H9 (cell line): Measurements from ENCODE around the gene RAMP3. TPM values are rescaled to one million over a fixed set of nuclear protein-coding genes. Genes with fewer than 3 reads are reported as not detected.
A peak's percentile ranks its signal among the peaks of the same experiment; 100 is the strongest.

Experiments used
- DNase-seq: peaks from one replicate; pipeline ENCODE4 v3.0.0-alpha.2; 2017
- H2AFZ ChIP-seq: one replicate; pipeline ENCODE4 v1.6.1; 2013; ENCODE audit warnings: mild to moderate bottlenecking, low read length, control low read depth, moderate library complexity
- H2AK5ac ChIP-seq: 2 replicates; pipeline ENCODE4 v1.6.1; 2013; ENCODE audit warnings: low read length, control low read depth, mixed read lengths; ENCODE audit not compliant: insufficient read length
- H2BK120ac ChIP-seq: one replicate; pipeline ENCODE4 v1.6.1; 2013; ENCODE audit warnings: low read depth, mild to moderate bottlenecking, low read length, control low read depth, inconsistent platforms; ENCODE audit not compliant: poor library complexity, severe bottlenecking
- H2BK12ac ChIP-seq: 2 replicates; pipeline ENCODE4 v1.6.1; 2013; ENCODE audit warnings: low read length, control low read depth, mixed read lengths, low read depth; ENCODE audit not compliant: insufficient read length
- H2BK15ac ChIP-seq: 2 replicates; pipeline ENCODE4 v1.6.1; 2013; ENCODE audit warnings: low read depth, low read length, control low read depth
- H2BK20ac ChIP-seq: one replicate; pipeline ENCODE4 v1.6.1; 2013; ENCODE audit warnings: low read depth, mild to moderate bottlenecking, low read length, control low read depth, inconsistent platforms; ENCODE audit not compliant: poor library complexity, severe bottlenecking
- H2BK5ac ChIP-seq: 2 replicates; pipeline ENCODE4 v1.6.1; 2013; ENCODE audit warnings: low read length, control low read depth, mixed read lengths; ENCODE audit not compliant: insufficient read length
- H3K14ac ChIP-seq: 2 replicates; pipeline ENCODE4 v1.6.1; 2013; ENCODE audit warnings: low read length, control low read depth; ENCODE audit not compliant: insufficient read depth
- H3K18ac ChIP-seq: 2 replicates; pipeline ENCODE4 v1.6.1; 2013; ENCODE audit warnings: low read depth, mild to moderate bottlenecking, mixed read lengths, low read length, control low read depth; ENCODE audit not compliant: insufficient read length
- H3K23ac ChIP-seq: 2 replicates; pipeline ENCODE4 v1.6.1; 2013; ENCODE audit warnings: low read length, control low read depth, mixed read lengths, low read depth; ENCODE audit not compliant: insufficient read length
- H3K23me2 ChIP-seq: 2 replicates; pipeline ENCODE4 v1.6.1; 2013; ENCODE audit warnings: low read depth, mild to moderate bottlenecking, mixed read lengths, low read length, control low read depth; ENCODE audit not compliant: insufficient read length, poor library complexity, severe bottlenecking
- H3K27ac ChIP-seq: 2 replicates; pipeline ENCODE4 v1.5.1; 2013; ENCODE audit warnings: low read length, control low read depth, mixed read lengths, low read depth; ENCODE audit not compliant: insufficient read length
- H3K27me3 ChIP-seq: 2 replicates; pipeline ENCODE4 v1.6.1; 2013; ENCODE audit warnings: low read length, control low read depth, inconsistent platforms; ENCODE audit not compliant: insufficient read depth
- H3K4ac ChIP-seq: 2 replicates; pipeline ENCODE4 v1.6.1; 2013; ENCODE audit warnings: low read depth, mild to moderate bottlenecking, control low read depth, inconsistent platforms, low read length, moderate library complexity
- H3K4me1 ChIP-seq: 2 replicates; pipeline ENCODE4 v1.6.1; 2013; ENCODE audit warnings: low read length, control low read depth, inconsistent platforms; ENCODE audit not compliant: insufficient read depth
- H3K4me2 ChIP-seq: 2 replicates; pipeline ENCODE4 v1.6.1; 2013; ENCODE audit warnings: low read length, control low read depth, mixed read lengths; ENCODE audit not compliant: insufficient read length, insufficient read depth
- H3K56ac ChIP-seq: 2 replicates; pipeline ENCODE4 v1.6.1; 2013; ENCODE audit warnings: low read depth, mild to moderate bottlenecking, mixed read lengths, low read length, control low read depth; ENCODE audit not compliant: insufficient read length
- H3K79me1 ChIP-seq: 2 replicates; pipeline ENCODE4 v1.6.1; 2013; ENCODE audit warnings: low read depth, mild to moderate bottlenecking, moderate library complexity, low read length, control low read depth, inconsistent platforms; ENCODE audit not compliant: insufficient read depth, poor library complexity, severe bottlenecking
- H3K79me2 ChIP-seq: 2 replicates; pipeline ENCODE4 v1.6.1; 2013; ENCODE audit warnings: low read length, control low read depth, inconsistent platforms; ENCODE audit not compliant: insufficient read depth
- H3K9ac ChIP-seq: 2 replicates; pipeline ENCODE4 v1.6.1; 2013; ENCODE audit warnings: low read length, control low read depth, mixed read lengths; ENCODE audit not compliant: insufficient read length; ENCODE audit errors: extremely low read depth
- H3K9me3 ChIP-seq: one replicate; pipeline ENCODE4 v1.6.1; 2013; ENCODE audit warnings: low read depth, low read length, inconsistent platforms; ENCODE audit not compliant: control insufficient read depth
- H3T11ph ChIP-seq: one replicate; pipeline ENCODE4 v1.6.1; 2013; ENCODE audit warnings: mild to moderate bottlenecking, low read length, control low read depth, inconsistent platforms
- H4K20me1 ChIP-seq: one replicate; pipeline ENCODE4 v1.6.1; 2013; ENCODE audit not compliant: control insufficient read depth, insufficient read length, insufficient read depth
- H4K5ac ChIP-seq: 2 replicates; pipeline ENCODE4 v1.6.1; 2013; ENCODE audit warnings: low read depth, mild to moderate bottlenecking, mixed read lengths, low read length, control low read depth; ENCODE audit not compliant: insufficient read length
- H4K8ac ChIP-seq: replicated peaks from 2 replicates; pipeline ENCODE4 v1.6.1; 2013; ENCODE audit warnings: low read length, control low read depth, mixed read lengths, low read depth; ENCODE audit not compliant: insufficient read length
- H4K91ac ChIP-seq: 2 replicates; pipeline ENCODE4 v1.6.1; 2013; ENCODE audit warnings: low read depth, mild to moderate bottlenecking, moderate library complexity, mixed read lengths, low read length, control low read depth; ENCODE audit not compliant: insufficient read length
- H3K27ac Mint-ChIP-seq, 3 experiments: 2 replicates in 2 of 3; 3 replicates in 1 of 3; pipeline ENCODE4 v1.8.0; 2020 to 2021; ENCODE audit warnings: mixed read lengths in 3 of 3, mild to moderate bottlenecking in 1 of 3, moderate library complexity in 1 of 3
- H3K27me3 Mint-ChIP-seq: 2 replicates; pipeline ENCODE4 v1.8.0; 2021; ENCODE audit warnings: low read depth, mild to moderate bottlenecking, moderate library complexity, mixed read lengths
- H3K36me3 Mint-ChIP-seq, 3 experiments: 2 replicates in 2 of 3; 3 replicates in 1 of 3; pipeline ENCODE4 v1.8.0; 2020 to 2021; ENCODE audit warnings: low read depth in 3 of 3, mixed read lengths in 3 of 3; ENCODE audit not compliant: insufficient read depth in 1 of 3
- H3K4me1 Mint-ChIP-seq, 2 experiments: 2 replicates each; pipeline ENCODE4 v1.8.0; 2020; ENCODE audit warnings: mixed read lengths in 2 of 2
- H3K4me3 Mint-ChIP-seq, 2 experiments: 2 replicates in 1 of 2; 3 replicates in 1 of 2; pipeline ENCODE4 v1.8.0; 2020 to 2021; ENCODE audit warnings: mild to moderate bottlenecking in 2 of 2, mixed read lengths in 2 of 2, moderate library complexity in 1 of 2
- H3K9me3 Mint-ChIP-seq, 2 experiments: 2 replicates in 1 of 2; 3 replicates in 1 of 2; pipeline ENCODE4 v1.8.0; 2020; ENCODE audit warnings: mild to moderate bottlenecking in 2 of 2, mixed read lengths in 2 of 2, moderate library complexity in 1 of 2
- WGBS: extraction: QIAGEN DNeasy Blood & Tissue Kit; methylation state at CpG from one replicate; pipeline ENCODE4 v1.1.7; 2013; ENCODE audit warnings: missing lambda C conversion rate, low lambda C conversion rate, mixed read lengths; ENCODE audit not compliant: insufficient read length; ENCODE audit errors: extremely low coverage; 5-methylcytosine and 5-hydroxymethylcytosine counted together
- total RNA-seq: library from RNA; stranded (reverse); gene quantifications from 2 replicates; pipeline ENCODE4 v1.2.1, GENCODE V29; 2021
- TF ChIP-seq, protein P1 (sequence below): fragments of 200-600 bp; sonication (generic); conservative IDR thresholded peaks from 3 replicates; pipeline ENCODE4 v1.8.0; 2021; ENCODE audit warnings: antibody characterized with exemption, mild to moderate bottlenecking

Gene RAMP3
- total RNA-seq, 1 experiment from 2014 or later, result 0.63 TPM

DNA sequence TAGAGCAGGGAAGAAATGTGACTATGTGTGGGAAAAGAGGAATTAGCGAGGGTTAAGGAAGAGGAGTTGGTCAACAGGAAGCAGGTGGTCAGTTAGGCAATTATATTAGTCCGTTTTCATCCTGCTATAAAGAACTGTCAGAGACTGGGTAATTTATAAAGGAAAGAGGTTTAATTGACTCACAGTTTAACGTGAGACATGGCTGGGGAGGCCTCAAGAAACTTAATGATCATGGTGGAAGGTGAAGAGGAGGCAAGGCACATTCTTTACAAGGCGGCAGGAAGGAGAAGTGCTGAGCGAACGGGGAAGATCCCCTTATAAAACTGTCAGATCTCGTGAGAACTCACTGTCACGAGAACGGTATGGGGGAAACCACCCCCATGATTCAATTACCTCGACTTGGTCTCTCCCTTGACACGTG lies 35.0 kb downstream of the RAMP3 start:
- H3K9me3 Mint-ChIP-seq, result no peaks in the 10 kb centered on the region; a peak in 2 of 5 replicates
- Histone ChIP-seq H2AK5ac (no peak overlapping the region), H2BK15ac (no peak overlapping the region), H4K91ac (no peak overlapping the region), H3K27ac (no peak overlapping the region), H2BK5ac (no peak overlapping the region), H3K79me1 (no peaks in the 10 kb centered on the region), H2AFZ (no peak overlapping the region), H3K4ac (no peak overlapping the region), H2BK12ac (no peak overlapping the region), H2BK120ac (no peak overlapping the region), H4K8ac (no peak overlapping the region), H3K79me2 (no peaks in the 10 kb centered on the region), H4K5ac (no peak overlapping the region), H2BK20ac (no peak overlapping the region), H3K23me2 (no peaks in the 10 kb centered on the region), H4K20me1 (no peaks in the 10 kb centered on the region), H3T11ph (no peak overlapping the region), H3K14ac (no peak overlapping the region), H3K9me3 (no peaks in the 10 kb centered on the region), H3K27me3 (no peaks in the 10 kb centered on the region), H3K9ac (no peak overlapping the region), H3K18ac (no peak overlapping the region), H3K23ac (no peak overlapping the region), H3K56ac (no peak overlapping the region), H3K4me1 (no peaks in the 10 kb centered on the region), H3K4me2 (no peak overlapping the region)
- H3K27me3 Mint-ChIP-seq, result peaks cover 10% of the 10 kb centered on the region
- H3K4me1 Mint-ChIP-seq, result no peaks in the 10 kb centered on the region
- no CpG with 5 or more reads among the region's 11 CpGs for WGBS
- peak; percentile 3 for DNase-seq
- TF ChIP-seq, protein P1, sequence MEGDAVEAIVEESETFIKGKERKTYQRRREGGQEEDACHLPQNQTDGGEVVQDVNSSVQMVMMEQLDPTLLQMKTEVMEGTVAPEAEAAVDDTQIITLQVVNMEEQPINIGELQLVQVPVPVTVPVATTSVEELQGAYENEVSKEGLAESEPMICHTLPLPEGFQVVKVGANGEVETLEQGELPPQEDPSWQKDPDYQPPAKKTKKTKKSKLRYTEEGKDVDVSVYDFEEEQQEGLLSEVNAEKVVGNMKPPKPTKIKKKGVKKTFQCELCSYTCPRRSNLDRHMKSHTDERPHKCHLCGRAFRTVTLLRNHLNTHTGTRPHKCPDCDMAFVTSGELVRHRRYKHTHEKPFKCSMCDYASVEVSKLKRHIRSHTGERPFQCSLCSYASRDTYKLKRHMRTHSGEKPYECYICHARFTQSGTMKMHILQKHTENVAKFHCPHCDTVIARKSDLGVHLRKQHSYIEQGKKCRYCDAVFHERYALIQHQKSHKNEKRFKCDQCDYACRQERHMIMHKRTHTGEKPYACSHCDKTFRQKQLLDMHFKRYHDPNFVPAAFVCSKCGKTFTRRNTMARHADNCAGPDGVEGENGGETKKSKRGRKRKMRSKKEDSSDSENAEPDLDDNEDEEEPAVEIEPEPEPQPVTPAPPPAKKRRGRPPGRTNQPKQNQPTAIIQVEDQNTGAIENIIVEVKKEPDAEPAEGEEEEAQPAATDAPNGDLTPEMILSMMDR, result no peak
- H3K4me3 Mint-ChIP-seq, result no peak overlapping the region
- no peak overlapping the region for H3K27ac Mint-ChIP-seq
- H3K36me3 Mint-ChIP-seq, result no peaks in the 10 kb centered on the region
